ENCODE measurements around the gene POLR2H.

DNA sequence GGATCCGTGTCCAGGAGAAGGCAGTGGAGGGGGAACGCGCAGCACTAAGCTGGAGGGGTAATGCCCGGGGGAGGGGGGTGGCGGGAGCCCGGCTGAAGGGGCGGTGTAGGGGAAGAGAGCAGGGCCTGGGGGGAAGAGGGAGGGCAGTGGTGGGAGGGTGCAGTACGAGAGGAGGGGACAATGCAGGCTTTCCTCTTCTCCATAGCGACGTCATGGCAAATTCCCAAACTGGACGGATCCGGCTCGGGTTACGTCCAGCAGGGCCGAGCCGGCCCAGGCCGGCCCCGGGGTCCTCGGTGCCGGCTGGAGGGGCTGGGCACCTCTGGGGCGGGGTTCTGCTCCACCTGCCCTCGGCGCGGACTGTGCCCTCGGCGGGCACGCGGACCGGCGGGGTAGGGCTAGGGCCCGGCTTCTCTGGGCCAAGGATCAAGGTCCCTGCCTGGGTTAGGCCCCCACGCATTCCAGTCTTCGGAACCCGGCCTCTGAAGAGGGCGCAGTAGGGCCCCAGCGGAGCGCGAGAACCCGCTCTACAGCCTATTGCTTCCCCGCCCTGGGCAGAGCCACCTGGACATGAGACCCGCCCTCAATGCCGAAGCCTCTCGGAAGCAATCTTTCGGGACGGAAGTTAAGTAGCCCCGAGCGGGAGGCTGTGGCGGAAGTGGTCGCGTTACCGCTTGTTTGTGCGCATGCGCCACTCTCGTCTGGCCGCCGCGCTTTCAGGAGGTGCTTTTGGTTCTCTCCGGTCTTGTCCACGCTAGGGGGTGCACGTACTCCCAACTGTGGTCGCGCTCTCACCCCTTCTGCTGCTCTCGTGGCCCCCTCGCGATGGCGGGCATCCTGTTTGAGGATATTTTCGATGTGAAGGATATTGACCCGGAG lies 1.4 kb downstream of the POLR2H start:
- TF ChIP-seq, protein P1, sequence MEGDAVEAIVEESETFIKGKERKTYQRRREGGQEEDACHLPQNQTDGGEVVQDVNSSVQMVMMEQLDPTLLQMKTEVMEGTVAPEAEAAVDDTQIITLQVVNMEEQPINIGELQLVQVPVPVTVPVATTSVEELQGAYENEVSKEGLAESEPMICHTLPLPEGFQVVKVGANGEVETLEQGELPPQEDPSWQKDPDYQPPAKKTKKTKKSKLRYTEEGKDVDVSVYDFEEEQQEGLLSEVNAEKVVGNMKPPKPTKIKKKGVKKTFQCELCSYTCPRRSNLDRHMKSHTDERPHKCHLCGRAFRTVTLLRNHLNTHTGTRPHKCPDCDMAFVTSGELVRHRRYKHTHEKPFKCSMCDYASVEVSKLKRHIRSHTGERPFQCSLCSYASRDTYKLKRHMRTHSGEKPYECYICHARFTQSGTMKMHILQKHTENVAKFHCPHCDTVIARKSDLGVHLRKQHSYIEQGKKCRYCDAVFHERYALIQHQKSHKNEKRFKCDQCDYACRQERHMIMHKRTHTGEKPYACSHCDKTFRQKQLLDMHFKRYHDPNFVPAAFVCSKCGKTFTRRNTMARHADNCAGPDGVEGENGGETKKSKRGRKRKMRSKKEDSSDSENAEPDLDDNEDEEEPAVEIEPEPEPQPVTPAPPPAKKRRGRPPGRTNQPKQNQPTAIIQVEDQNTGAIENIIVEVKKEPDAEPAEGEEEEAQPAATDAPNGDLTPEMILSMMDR (IDR thresholded peaks at IDR 0.05; ENCODE audit: borderline replicate concordance, extremely low read depth, low read length, poor library complexity, severe bottlenecking), result peak; percentile 75
- TF ChIP-seq EZH2 (IDR thresholded peaks at IDR 0.05; ENCODE audit: borderline replicate concordance, low read depth, low read length, severe bottlenecking), result no peak

All from DND-41 (cell line).